AG10803 (cell line): ENCODE measurements around the gene HOMER3.
"Not testable (repeated sequence)": the region's sequence is repeated elsewhere in the genome, so short reads cannot be mapped to it uniquely, and the experiment has no call there.

Experiments
- DNase-seq: peaks from one replicate; pipeline ENCODE4 v3.0.0; 2010; ENCODE audit warnings: low read depth
- H3K4me3 ChIP-seq: 2 replicates; pipeline ENCODE4 v1.5.1; 2011; ENCODE audit warnings: mild to moderate bottlenecking, low read length, control low read depth
- TF ChIP-seq, protein P1 (sequence below): conservative IDR thresholded peaks from 2 replicates; pipeline ENCODE4 v1.5.1; 2011; ENCODE audit warnings: mild to moderate bottlenecking, low read length, control low read depth, inconsistent platforms

The HOMER3 gene

DNA sequence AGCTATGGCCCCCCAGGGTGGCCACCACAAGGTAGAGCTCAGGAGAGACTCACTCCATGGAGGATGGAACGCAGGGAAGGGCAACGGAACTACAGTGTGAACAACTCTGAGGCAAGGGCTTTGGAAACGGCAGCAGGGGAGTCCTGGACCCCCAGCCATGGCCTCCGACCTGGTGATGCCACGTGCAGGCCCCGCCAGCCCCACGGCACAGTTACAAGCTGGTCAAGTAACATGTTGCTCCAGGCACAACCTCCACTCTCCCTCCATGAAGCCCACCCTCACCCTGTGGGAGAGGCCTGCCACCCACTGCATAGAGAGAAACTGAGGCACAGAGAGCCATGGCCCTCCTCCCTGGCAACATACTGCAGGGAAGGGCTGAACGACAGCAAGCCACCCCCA is 36.0 kb downstream of the HOMER3 start:
- TF ChIP-seq, protein P1, sequence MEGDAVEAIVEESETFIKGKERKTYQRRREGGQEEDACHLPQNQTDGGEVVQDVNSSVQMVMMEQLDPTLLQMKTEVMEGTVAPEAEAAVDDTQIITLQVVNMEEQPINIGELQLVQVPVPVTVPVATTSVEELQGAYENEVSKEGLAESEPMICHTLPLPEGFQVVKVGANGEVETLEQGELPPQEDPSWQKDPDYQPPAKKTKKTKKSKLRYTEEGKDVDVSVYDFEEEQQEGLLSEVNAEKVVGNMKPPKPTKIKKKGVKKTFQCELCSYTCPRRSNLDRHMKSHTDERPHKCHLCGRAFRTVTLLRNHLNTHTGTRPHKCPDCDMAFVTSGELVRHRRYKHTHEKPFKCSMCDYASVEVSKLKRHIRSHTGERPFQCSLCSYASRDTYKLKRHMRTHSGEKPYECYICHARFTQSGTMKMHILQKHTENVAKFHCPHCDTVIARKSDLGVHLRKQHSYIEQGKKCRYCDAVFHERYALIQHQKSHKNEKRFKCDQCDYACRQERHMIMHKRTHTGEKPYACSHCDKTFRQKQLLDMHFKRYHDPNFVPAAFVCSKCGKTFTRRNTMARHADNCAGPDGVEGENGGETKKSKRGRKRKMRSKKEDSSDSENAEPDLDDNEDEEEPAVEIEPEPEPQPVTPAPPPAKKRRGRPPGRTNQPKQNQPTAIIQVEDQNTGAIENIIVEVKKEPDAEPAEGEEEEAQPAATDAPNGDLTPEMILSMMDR: no peak
- DNase-seq: no peak
- H3K4me3 ChIP-seq: no peak overlapping the region

DNA sequence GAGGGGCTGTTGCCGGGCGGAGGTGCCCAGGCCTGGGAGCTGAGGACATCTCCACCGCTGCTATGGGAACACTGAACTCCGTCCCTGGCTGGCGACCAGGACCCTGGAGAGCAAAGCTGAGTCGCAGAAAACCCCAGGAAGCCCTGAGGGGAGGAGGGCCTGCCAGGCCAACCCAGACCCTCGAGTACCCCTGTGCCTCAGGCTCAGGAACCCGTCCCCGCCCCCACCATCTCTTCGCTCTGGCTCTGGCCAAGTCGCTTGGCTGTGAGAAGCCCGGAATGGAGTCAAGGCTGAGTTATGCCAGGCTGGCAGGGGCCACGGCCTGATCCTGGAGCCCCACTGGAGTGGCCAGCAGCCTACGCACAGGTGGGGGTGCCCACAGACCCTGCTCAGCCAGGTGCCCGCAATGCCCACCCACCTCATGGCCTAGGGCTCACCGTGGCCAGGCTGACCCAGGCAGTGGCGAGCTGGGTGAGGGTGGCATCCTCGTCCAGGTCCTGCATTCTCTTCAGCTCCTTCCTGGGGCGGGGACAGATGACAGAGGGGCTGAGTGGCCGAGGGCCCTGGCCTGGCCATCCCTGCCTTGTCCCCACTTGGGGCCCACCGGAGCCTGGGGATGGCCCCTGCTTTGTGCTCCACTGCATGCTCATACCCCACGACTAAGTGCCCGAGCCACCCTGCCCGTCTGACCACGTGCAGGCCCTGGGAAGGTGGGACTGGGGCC is 36.5 kb downstream of the HOMER3 start:
- no peak for DNase-seq
- no peak overlapping the region for H3K4me3 ChIP-seq
- TF ChIP-seq, protein P1: no peak

DNA sequence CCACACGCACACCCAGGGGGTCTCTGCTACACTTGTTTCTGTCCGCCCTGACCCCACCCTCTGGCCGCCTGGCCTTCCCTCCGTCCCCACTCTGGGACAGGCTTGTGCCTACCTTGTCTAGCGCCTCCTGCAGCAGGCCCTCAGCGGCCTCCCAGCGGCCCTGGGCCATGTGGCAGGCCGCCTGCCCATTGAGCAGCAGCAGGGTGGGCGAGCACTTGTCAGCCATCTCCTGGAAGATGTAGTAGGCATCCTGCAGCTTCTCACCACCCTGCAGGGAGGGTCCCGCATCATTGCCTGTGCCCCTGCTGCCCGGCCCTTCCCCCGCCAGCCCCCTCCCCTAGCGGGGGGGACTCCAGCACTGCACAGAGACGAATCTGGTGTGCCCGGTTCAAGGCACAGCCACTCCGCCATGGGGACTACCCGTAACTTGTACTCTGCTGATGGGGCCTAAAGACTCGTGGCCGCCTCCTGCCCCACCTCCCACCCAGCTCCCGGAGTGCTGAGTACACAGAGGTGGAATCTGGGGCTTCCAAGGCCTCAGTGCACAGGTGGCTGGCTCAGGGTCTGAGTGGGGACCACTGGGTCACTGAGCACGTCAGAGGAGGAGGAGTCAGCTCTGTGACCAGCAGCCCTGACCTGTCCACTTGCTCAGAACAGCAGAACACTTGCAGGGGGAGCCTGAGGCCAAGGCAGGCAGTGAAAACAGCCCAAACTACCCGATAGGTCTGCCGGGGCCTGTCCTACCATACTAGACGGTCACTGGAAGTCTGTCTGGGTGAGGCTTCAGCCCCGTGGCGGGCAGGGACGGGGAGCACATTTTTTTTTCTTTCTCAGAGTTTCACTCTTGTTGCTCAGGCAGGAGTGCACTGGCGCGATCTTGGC is 37.6 kb downstream of the HOMER3 start:
- H3K4me3 ChIP-seq: no peak overlapping the region
- TF ChIP-seq, protein P1: no peak
- DNase-seq: no peak

DNA sequence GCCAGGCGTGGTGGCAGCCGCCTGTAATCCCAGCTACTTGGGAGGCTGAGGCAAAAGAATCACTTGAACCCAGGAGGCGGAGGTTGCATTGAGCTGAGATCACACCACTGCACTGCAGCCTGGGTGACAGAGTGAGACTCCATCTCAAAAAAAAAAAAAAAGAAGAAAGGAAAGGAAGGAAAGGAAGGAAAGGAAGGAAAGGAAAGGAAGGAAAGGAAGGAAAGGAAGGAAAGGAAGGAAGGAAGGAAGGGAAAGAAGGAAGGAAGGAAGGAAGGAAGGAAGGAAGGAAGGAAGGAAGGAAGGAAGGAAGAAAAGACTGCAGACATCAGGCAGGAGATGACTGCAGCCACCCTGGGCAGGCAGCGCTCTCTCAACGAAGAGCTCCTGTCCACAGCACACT is 38.5 kb downstream of the HOMER3 start:
- H3K4me3 ChIP-seq, DNase-seq: not testable (repeated sequence)

DNA sequence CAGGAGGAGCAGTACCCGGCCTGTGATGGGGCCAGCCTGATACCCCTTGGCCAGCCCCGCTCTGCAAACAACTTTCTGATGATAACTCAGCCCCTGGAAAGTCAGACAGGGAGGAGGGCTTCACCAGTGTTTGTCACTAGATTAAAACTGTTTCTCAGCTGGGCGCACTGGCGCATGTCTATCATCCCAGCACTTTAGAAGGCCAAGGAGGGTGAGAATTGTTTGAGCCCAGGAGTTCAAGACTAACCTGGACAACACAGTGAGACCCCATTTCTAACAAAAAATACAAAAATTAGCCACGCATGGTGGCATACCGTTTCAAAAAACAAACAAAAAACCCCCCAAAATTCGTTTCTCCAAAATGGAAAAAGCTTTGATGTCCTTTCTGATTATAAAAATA is 39.5 kb downstream of the HOMER3 start:
- H3K4me3 ChIP-seq: no peak overlapping the region
- TF ChIP-seq, protein P1: no peak
- DNase-seq: no peak

DNA sequence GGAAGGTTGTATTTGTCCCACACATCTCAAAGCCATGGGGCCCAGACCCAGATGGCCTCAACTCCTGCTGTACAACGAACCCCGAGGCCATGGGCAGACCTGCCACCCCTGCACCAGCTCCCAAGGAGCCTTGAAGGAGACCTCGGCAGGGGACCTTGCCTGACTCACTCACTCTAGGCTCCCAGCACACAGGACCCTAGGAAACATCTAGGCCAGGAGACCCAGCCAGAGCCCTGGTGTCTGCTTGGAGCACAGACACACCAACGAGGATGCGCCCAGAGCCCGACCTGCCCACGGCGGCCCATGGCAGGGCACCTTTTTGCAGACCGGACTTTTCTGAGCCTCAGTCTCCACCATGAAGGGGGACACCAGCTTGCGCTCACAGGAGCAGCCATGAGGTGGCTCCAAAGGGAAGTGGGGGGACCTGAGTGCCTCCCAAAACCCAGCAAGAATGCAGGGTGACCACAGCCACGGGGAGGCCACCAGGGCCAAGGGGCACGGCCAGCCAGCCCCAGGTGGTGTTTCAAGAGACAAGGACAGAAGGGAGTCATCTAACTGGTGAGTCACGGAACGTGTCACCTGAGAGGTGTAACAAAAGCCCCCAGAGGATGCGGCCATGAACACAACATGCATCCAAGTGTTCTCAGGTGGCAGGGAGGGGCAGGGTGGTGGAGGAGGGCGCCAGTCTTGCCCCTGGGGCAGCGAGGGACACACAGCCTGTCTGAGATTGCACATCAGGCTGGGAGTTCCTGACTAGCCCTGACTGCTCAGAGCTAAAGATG is 40.1 kb downstream of the HOMER3 start:
- TF ChIP-seq, protein P1: no peak
- no peak overlapping the region for H3K4me3 ChIP-seq
- DNase-seq: no peak
